Measurements from ENCODE around the gene INPP5E. TPM values are rescaled to one million over a fixed set of nuclear protein-coding genes. Genes with fewer than 3 reads are reported as not detected.

Gene INPP5E
- total and polyA plus RNA-seq, 8 donors, result 3.2 to 32.1 (median 8.6) TPM

GRCh38 chr9:136482046-136482792, 42.6 kb upstream of the INPP5E start:
- peak in 1 of 2 donors; percentile 75 for DNase-seq
- peaks cover 45 to 70% (median 60%) of the 10 kb centered on the region in 4 donors for H3K4me1 ChIP-seq
- H3K27ac ChIP-seq, result peak overlapping the region; percentile 98 to 100 (median 100)
- peak overlapping the region; percentile 83 to 100 (median 94) for H3K4me3 ChIP-seq
- no peak for TF ChIP-seq CTCF (IDR thresholded peaks at IDR 0.05)
- TF ChIP-seq EP300 (IDR thresholded peaks at IDR 0.05), result no peak
- no peak for TF ChIP-seq POLR2AphosphoS5 (IDR thresholded peaks at IDR 0.05)
- TF ChIP-seq POLR2A (IDR thresholded peaks at IDR 0.05), result no peak
- intact Hi-C loops (cut with DNase I; ENCODE audit: low total_unique reads), result no loop called here
- WGBS, 5 donors, result 0 to 1% (median 0%) methylated on average over 25 to 39 of the region's 39 CpGs
- H3K36me3 ChIP-seq, result peaks cover 8 to 25% (median 16%) of the 10 kb centered on the region in 4 donors
- no peaks in the 10 kb centered on the region for H3K9me3 ChIP-seq
- no peaks in the 10 kb centered on the region for H3K27me3 ChIP-seq

GRCh38 chr9:136481558-136481957, 41.9 kb upstream of the INPP5E start:
- WGBS, 5 donors, result 16 to 30% (median 19%) methylated on average over 5 of the region's 5 CpGs

GRCh38 chr9:136476369-136477150, 36.9 kb upstream of the INPP5E start:
- no peak overlapping the region for H3K27ac ChIP-seq
- H3K36me3 ChIP-seq, result peaks cover 64 to 81% (median 72%) of the 10 kb centered on the region in 4 donors
- no peak for DNase-seq
- WGBS, 5 donors, result 84 to 90% (median 87%) methylated on average over 24 to 25 of the region's 25 CpGs
- H3K4me3 ChIP-seq, result no peak overlapping the region
- H3K9me3 ChIP-seq, result no peaks in the 10 kb centered on the region
- H3K27me3 ChIP-seq, result no peaks in the 10 kb centered on the region
- TF ChIP-seq POLR2AphosphoS5 (IDR thresholded peaks at IDR 0.05) (no peak), EP300 (IDR thresholded peaks at IDR 0.05) (no peak), CTCF (IDR thresholded peaks at IDR 0.05) (no peak), POLR2A (IDR thresholded peaks at IDR 0.05) (no peak)
- intact Hi-C loops (cut with DNase I; ENCODE audit: low total_unique reads), result no loop called here
- peaks cover 34 to 62% (median 48%) of the 10 kb centered on the region in 4 donors for H3K4me1 ChIP-seq

More at GRCh38 chr9:136481558-136481957, 41.9 kb upstream of the INPP5E start:
- DNase-seq, result no peak
- H3K4me1 ChIP-seq, result peaks cover 45 to 70% (median 60%) of the 10 kb centered on the region in 4 donors
- no peaks in the 10 kb centered on the region for H3K27me3 ChIP-seq
- peak overlapping the region; percentile 83 to 100 (median 94) for H3K4me3 ChIP-seq
- intact Hi-C loops (cut with DNase I; ENCODE audit: low total_unique reads), result no loop called here
- H3K36me3 ChIP-seq, result peaks cover 15 to 31% (median 22%) of the 10 kb centered on the region in 4 donors
- H3K9me3 ChIP-seq, result no peaks in the 10 kb centered on the region
- no peak for TF ChIP-seq POLR2AphosphoS5 (IDR thresholded peaks at IDR 0.05)
- TF ChIP-seq POLR2A (IDR thresholded peaks at IDR 0.05), result no peak
- no peak for TF ChIP-seq CTCF (IDR thresholded peaks at IDR 0.05)
- TF ChIP-seq EP300 (IDR thresholded peaks at IDR 0.05), result no peak
- H3K27ac ChIP-seq, result peak overlapping the region in 4 of 5 donors; percentile 100
